ENCODE measurements around the gene AGBL4. TPM values are rescaled to one million over a fixed set of nuclear protein-coding genes. Genes with fewer than 3 reads are reported as not detected.

Gene AGBL4
- total and polyA plus RNA-seq, 7 experiments from 2014 or later, result 0.27 TPM; not detected in 6

DNA sequence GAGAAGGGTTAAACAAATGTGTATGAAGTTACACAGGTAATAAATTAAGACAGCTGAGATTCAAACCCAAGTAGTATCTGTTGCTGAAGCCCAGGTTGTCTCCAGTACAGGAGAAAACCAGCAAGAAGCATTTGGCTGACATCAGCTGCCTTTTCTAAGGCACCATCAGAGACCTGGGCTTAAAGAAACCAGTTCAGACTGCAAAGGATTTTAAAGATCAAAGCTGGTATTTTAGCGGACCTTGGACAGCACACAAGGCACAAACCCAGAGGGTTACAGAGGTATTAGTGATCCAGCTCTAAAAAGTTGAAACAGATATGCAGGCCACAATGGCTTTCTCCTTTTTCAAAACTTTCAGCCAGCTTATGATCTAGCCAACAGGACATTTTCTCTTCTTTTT lies 1270.5 kb downstream of the AGBL4 start:
- Histone ChIP-seq H3K4me1 (ENCODE audit: control insufficient read depth in 2 of 2, insufficient read depth in 2 of 2, low read length in 2 of 2) (no peaks in the 10 kb centered on the region), H3K9me3 (ENCODE audit: control insufficient read depth in 2 of 3, low read length in 3 of 3) (no peaks in the 10 kb centered on the region), H3K36me3 (ENCODE audit: control insufficient read depth in 2 of 3, insufficient read depth in 3 of 3, low read length in 3 of 3) (peaks cover 0 to 37% (median 0%) of the 10 kb centered on the region in 3 experiments), H3K4me3 (ENCODE audit: low read length) (no peak overlapping the region), H3K27me3 (ENCODE audit: control insufficient read depth in 2 of 2, insufficient read depth in 2 of 2, low read length in 2 of 2) (no peaks in the 10 kb centered on the region), H3K27ac (ENCODE audit: low read depth, low read length) (no peak overlapping the region)
- H3K36me3 Mint-ChIP-seq, result peaks cover 13 to 67% (median 36%) of the 10 kb centered on the region in 5 donors
- ATAC-seq, result no peak
- no peaks in the 10 kb centered on the region for H3K9me3 Mint-ChIP-seq
- POLR2A ChIA-PET, result no interaction called here
- DNase-seq, result no peak
- CTCF ChIA-PET, result no interaction called here
- intact Hi-C loops (cut with micrococcal nuclease), result no loop called here
- no peaks in the 10 kb centered on the region for H3K27me3 Mint-ChIP-seq
- H3K27ac Mint-ChIP-seq, result no peak overlapping the region
- no peak overlapping the region for H3K4me3 Mint-ChIP-seq
- peaks cover 0 to 18% (median 5%) of the 10 kb centered on the region in 7 donors for H3K4me1 Mint-ChIP-seq

DNA sequence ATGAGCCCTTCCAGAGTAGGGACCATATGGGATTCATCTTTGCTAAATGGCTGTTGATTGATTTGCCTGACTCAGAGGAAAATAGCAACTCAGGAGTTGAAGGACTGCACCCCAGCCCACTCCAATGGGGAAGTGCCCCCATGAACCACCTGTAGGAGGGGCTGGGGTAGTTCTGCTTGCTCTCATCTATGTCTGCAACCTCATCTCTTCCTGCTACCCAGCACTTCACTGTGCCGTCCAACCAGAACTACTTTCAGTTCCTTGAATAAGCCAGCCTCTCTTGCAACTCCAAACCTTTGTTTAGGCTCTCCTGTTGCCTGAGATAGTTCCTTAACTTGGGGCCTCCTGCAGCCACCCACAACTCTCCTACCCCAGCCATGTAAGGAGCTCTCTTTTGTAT lies 1273.6 kb downstream of the AGBL4 start:
- H3K36me3 Mint-ChIP-seq, result peaks cover 3 to 61% (median 17%) of the 10 kb centered on the region in 5 donors
- no peak overlapping the region for H3K27ac ChIP-seq (ENCODE audit: low read depth, low read length)
- H3K4me3 Mint-ChIP-seq, result no peak overlapping the region
- peak; percentile 69 for ATAC-seq
- intact Hi-C loops (cut with micrococcal nuclease), result no loop called here
- H3K4me3 ChIP-seq (ENCODE audit: low read length), result no peak overlapping the region
- H3K4me1 Mint-ChIP-seq, result peaks cover 0 to 14% (median 0%) of the 10 kb centered on the region in 7 donors
- H3K4me1 ChIP-seq (ENCODE audit: control insufficient read depth in 2 of 2, insufficient read depth in 2 of 2, low read length in 2 of 2), result no peaks in the 10 kb centered on the region
- peaks cover 0 to 17% (median 0%) of the 10 kb centered on the region in 3 experiments for H3K36me3 ChIP-seq (ENCODE audit: control insufficient read depth in 2 of 3, insufficient read depth in 3 of 3, low read length in 3 of 3)
- no peaks in the 10 kb centered on the region for H3K9me3 Mint-ChIP-seq
- CTCF ChIA-PET, result no interaction called here
- POLR2A ChIA-PET, result no interaction called here
- no peak for DNase-seq
- no peaks in the 10 kb centered on the region for H3K27me3 Mint-ChIP-seq
- no peak overlapping the region for H3K27ac Mint-ChIP-seq
- H3K9me3 ChIP-seq (ENCODE audit: control insufficient read depth in 2 of 3, low read length in 3 of 3), result no peaks in the 10 kb centered on the region
- H3K27me3 ChIP-seq (ENCODE audit: control insufficient read depth in 2 of 2, insufficient read depth in 2 of 2, low read length in 2 of 2), result no peaks in the 10 kb centered on the region

DNA sequence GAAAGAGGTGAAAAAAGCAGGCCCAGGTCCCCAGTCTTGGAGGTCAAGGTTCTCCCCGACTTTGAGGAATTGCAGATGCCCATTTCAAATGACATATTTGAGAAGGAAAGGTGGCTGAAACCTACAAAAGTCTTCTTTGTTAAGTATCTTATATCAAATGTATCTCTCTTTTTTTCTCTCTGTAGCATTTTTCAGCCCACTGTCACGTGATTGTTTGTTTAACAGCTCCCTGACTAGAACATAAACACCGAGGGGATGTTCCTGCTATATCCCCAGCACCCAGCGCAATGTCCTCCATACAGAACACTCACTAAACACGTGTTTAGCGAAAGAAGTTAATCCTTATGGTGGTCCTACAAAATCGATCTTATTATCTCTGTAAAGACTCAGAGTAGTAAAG lies 1274.7 kb downstream of the AGBL4 start:
- ATAC-seq (no peak), DNase-seq (no peak)
- H3K36me3 Mint-ChIP-seq, result peaks cover 3 to 59% (median 20%) of the 10 kb centered on the region in 5 donors
- peaks cover 0 to 18% (median 0%) of the 10 kb centered on the region in 3 experiments for H3K36me3 ChIP-seq (ENCODE audit: control insufficient read depth in 2 of 3, insufficient read depth in 3 of 3, low read length in 3 of 3)
- intact Hi-C loops (cut with micrococcal nuclease), result no loop called here
- H3K9me3 ChIP-seq (ENCODE audit: control insufficient read depth in 2 of 3, low read length in 3 of 3), result no peaks in the 10 kb centered on the region
- H3K27ac ChIP-seq (ENCODE audit: low read depth, low read length), result no peak overlapping the region
- no peaks in the 10 kb centered on the region for H3K4me1 ChIP-seq (ENCODE audit: control insufficient read depth in 2 of 2, insufficient read depth in 2 of 2, low read length in 2 of 2)
- POLR2A ChIA-PET, result no interaction called here
- H3K27me3 Mint-ChIP-seq, result no peaks in the 10 kb centered on the region
- H3K27me3 ChIP-seq (ENCODE audit: control insufficient read depth in 2 of 2, insufficient read depth in 2 of 2, low read length in 2 of 2), result no peaks in the 10 kb centered on the region
- CTCF ChIA-PET, result no interaction called here
- peaks cover 0 to 18% (median 0%) of the 10 kb centered on the region in 7 donors for H3K4me1 Mint-ChIP-seq
- H3K27ac Mint-ChIP-seq, result no peak overlapping the region
- no peak overlapping the region for H3K4me3 Mint-ChIP-seq
- no peaks in the 10 kb centered on the region for H3K9me3 Mint-ChIP-seq
- no peak overlapping the region for H3K4me3 ChIP-seq (ENCODE audit: low read length)

DNA sequence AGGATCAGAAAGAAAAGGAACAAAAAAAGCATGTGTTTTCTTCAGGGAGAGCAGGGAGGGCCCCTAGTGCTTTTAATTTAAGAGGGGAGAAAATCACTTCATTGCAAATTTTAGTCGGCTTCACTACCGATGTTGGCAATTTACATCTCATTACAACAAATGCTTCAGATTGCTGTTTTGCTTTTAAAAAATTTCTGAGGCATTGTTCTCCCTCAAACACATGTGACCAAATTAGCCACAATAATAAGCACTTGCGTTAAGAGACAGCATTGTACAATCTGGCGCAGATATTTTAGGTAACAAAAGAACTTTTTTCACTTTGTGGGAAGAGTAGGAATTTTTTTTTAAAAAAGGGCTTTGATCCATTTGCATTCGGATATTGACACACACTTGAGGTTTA lies 1276.8 kb downstream of the AGBL4 start:
- Mint-ChIP-seq H3K27me3 (no peaks in the 10 kb centered on the region), H3K4me3 (no peak overlapping the region), H3K27ac (peak overlapping the region in 1 of 9 donors; percentile 51), H3K36me3 (peaks cover 3 to 66% (median 24%) of the 10 kb centered on the region in 5 donors), H3K4me1 (peaks cover 0 to 14% (median 0%) of the 10 kb centered on the region in 7 donors), H3K9me3 (no peaks in the 10 kb centered on the region)
- ChIA-PET CTCF (no interaction called here), POLR2A (no interaction called here)
- ATAC-seq (no peak), DNase-seq (no peak)
- no peaks in the 10 kb centered on the region for H3K4me1 ChIP-seq (ENCODE audit: control insufficient read depth in 2 of 2, insufficient read depth in 2 of 2, low read length in 2 of 2)
- no peak overlapping the region for H3K27ac ChIP-seq (ENCODE audit: low read depth, low read length)
- H3K36me3 ChIP-seq (ENCODE audit: control insufficient read depth in 2 of 3, insufficient read depth in 3 of 3, low read length in 3 of 3), result peaks cover 0 to 26% (median 0%) of the 10 kb centered on the region in 3 experiments
- intact Hi-C loops (cut with micrococcal nuclease), result no loop called here
- H3K9me3 ChIP-seq (ENCODE audit: control insufficient read depth in 2 of 3, low read length in 3 of 3), result no peaks in the 10 kb centered on the region
- H3K4me3 ChIP-seq (ENCODE audit: low read length), result no peak overlapping the region
- H3K27me3 ChIP-seq (ENCODE audit: control insufficient read depth in 2 of 2, insufficient read depth in 2 of 2, low read length in 2 of 2), result no peaks in the 10 kb centered on the region

DNA sequence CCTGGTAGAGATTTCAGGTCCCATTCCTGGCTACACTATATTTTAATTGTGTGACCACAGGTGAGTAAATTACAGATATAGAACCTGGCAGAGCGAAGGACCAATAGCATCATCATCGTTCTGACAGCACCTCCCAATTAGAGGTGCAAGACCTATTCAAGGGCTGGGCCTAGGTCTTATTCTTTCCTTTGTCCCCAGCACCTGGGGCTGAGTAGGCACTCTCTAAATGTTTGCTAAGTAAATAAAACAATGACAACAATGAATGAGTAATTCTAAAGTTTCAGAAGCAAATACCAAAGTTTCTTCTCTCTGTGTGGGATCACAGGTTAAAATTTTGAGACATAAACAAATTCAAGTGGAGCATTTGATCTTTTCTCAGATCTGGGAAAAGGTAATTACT lies 1279.7 kb downstream of the AGBL4 start:
- Histone ChIP-seq H3K36me3 (ENCODE audit: control insufficient read depth in 2 of 3, insufficient read depth in 3 of 3, low read length in 3 of 3) (peaks cover 0 to 42% (median 0%) of the 10 kb centered on the region in 3 experiments), H3K4me3 (ENCODE audit: low read length) (no peak overlapping the region), H3K4me1 (ENCODE audit: control insufficient read depth in 2 of 2, insufficient read depth in 2 of 2, low read length in 2 of 2) (no peaks in the 10 kb centered on the region), H3K27ac (ENCODE audit: low read depth, low read length) (no peak overlapping the region), H3K9me3 (ENCODE audit: control insufficient read depth in 2 of 3, low read length in 3 of 3) (no peaks in the 10 kb centered on the region), H3K27me3 (ENCODE audit: control insufficient read depth in 2 of 2, insufficient read depth in 2 of 2, low read length in 2 of 2) (no peaks in the 10 kb centered on the region)
- CTCF ChIA-PET, result no interaction called here
- Mint-ChIP-seq H3K27ac (no peak overlapping the region), H3K9me3 (no peaks in the 10 kb centered on the region), H3K36me3 (peaks cover 0 to 71% (median 37%) of the 10 kb centered on the region in 5 donors), H3K27me3 (no peaks in the 10 kb centered on the region), H3K4me1 (peaks cover 0 to 10% (median 5%) of the 10 kb centered on the region in 7 donors), H3K4me3 (no peak overlapping the region)
- ATAC-seq (no peak), DNase-seq (no peak)
- intact Hi-C loops (cut with micrococcal nuclease), result no loop called here
- POLR2A ChIA-PET, result no interaction called here

DNA sequence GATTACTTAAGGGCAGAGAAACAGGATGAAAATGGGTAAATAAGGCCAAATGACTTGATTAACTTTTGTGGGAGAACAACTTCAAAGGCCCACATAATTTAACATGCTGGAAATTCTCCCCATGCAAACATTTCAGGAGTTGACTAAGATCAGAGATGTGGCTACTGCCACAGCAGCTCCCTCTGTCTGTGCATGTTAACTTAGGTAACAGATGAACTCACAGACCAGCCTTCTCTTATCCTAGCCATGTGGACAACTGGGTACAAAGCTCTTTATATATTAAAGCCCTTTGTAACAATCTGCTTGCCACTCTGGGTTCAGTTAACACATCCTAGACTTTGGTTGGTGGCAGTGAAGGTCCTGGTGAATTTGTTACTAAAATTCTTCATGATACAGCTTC lies 1280.3 kb downstream of the AGBL4 start:
- Histone ChIP-seq H3K4me1 (ENCODE audit: control insufficient read depth in 2 of 2, insufficient read depth in 2 of 2, low read length in 2 of 2) (no peaks in the 10 kb centered on the region), H3K36me3 (ENCODE audit: control insufficient read depth in 2 of 3, insufficient read depth in 3 of 3, low read length in 3 of 3) (peaks cover 0 to 45% (median 0%) of the 10 kb centered on the region in 3 experiments), H3K4me3 (ENCODE audit: low read length) (no peak overlapping the region), H3K27me3 (ENCODE audit: control insufficient read depth in 2 of 2, insufficient read depth in 2 of 2, low read length in 2 of 2) (no peaks in the 10 kb centered on the region), H3K27ac (ENCODE audit: low read depth, low read length) (no peak overlapping the region), H3K9me3 (ENCODE audit: control insufficient read depth in 2 of 3, low read length in 3 of 3) (no peaks in the 10 kb centered on the region)
- no peak overlapping the region for H3K27ac Mint-ChIP-seq
- no peak for ATAC-seq
- no peaks in the 10 kb centered on the region for H3K9me3 Mint-ChIP-seq
- H3K4me3 Mint-ChIP-seq, result no peak overlapping the region
- H3K36me3 Mint-ChIP-seq, result peaks cover 0 to 73% (median 39%) of the 10 kb centered on the region in 5 donors
- H3K27me3 Mint-ChIP-seq, result no peaks in the 10 kb centered on the region
- H3K4me1 Mint-ChIP-seq, result peaks cover 0 to 10% (median 5%) of the 10 kb centered on the region in 7 donors
- POLR2A ChIA-PET, result interaction anchor here (0.6 kb wide), 1 partner anchor 24 kb away, joined by 4 read pairs; no protein-coding TSS in a partner anchor
- CTCF ChIA-PET, result no interaction called here
- intact Hi-C loops (cut with micrococcal nuclease), result no loop called here
- no peak for DNase-seq

DNA sequence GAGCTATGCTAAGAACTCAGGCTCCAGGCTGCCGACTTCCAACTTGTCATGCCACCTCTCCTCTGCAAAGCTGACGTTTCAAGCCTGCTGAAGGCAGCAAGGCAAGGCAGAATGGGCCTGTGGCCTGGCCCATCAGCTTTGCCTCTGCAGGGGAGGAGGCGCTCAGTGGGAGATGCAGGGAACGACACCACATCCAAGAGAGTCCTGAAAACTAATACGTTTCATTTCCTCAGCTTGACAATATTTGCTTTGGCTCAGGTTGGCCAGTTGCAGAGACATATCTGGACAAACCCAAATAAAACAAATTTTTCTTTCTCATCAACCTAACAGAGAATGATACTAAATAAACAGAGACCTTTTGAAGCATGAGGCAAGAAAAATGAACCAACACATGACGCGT lies 1282.4 kb downstream of the AGBL4 start:
- no peak for ATAC-seq
- H3K27me3 ChIP-seq (ENCODE audit: control insufficient read depth in 2 of 2, insufficient read depth in 2 of 2, low read length in 2 of 2), result no peaks in the 10 kb centered on the region
- H3K4me3 Mint-ChIP-seq, result no peak overlapping the region
- H3K4me1 Mint-ChIP-seq, result peaks cover 0 to 10% (median under 1%) of the 10 kb centered on the region in 7 donors
- H3K4me1 ChIP-seq (ENCODE audit: control insufficient read depth in 2 of 2, insufficient read depth in 2 of 2, low read length in 2 of 2), result no peaks in the 10 kb centered on the region
- H3K27ac ChIP-seq (ENCODE audit: low read depth, low read length), result no peak overlapping the region
- no peaks in the 10 kb centered on the region for H3K9me3 ChIP-seq (ENCODE audit: control insufficient read depth in 2 of 3, low read length in 3 of 3)
- H3K27ac Mint-ChIP-seq, result no peak overlapping the region
- DNase-seq, result no peak
- H3K36me3 ChIP-seq (ENCODE audit: control insufficient read depth in 2 of 3, insufficient read depth in 3 of 3, low read length in 3 of 3), result peaks cover 0 to 56% (median 0%) of the 10 kb centered on the region in 3 experiments
- no peaks in the 10 kb centered on the region for H3K27me3 Mint-ChIP-seq
- H3K36me3 Mint-ChIP-seq, result peaks cover 3 to 77% (median 49%) of the 10 kb centered on the region in 5 donors
- no peak overlapping the region for H3K4me3 ChIP-seq (ENCODE audit: low read length)
- H3K9me3 Mint-ChIP-seq, result no peaks in the 10 kb centered on the region
- POLR2A ChIA-PET, result no interaction called here
- intact Hi-C loops (cut with micrococcal nuclease), result no loop called here
- CTCF ChIA-PET, result no interaction called here

Measured in naive thymus-derived CD4-positive, alpha-beta T cell (primary cell).